GM18520 (cell line): ENCODE measurements around the gene IL21R.
"Not testable (repeated sequence)": the region's sequence is repeated elsewhere in the genome, so short reads cannot be mapped to it uniquely, and the experiment has no call there.

Source experiments
- ATAC-seq: cut with Tn5 transposase; IDR thresholded peaks from one replicate; pipeline ENCODE4 v1.9.1; 2021; ENCODE audit not compliant: unreplicated experiment

IL21R gene

DNA sequence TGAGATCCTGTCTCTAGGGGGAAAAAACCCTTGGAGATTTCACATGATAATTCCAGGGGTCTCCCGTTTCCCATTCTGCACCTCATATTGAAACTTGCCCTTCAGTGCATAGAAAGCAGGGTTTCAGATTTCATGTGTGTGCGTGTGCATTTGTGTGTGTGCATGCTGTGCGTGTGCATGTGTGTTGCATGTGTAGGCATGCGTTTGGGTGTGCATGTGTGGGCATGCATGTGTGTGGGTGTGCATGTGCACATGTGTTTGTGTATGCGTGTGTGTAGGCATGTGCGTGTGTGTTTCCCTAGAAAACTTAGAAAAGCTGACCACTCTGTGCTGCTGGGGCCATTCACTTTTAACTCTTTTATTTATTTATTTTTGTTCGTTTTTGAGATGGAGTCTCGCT, 40.0 kb downstream of the IL21R start:
- ATAC-seq: no peak

DNA sequence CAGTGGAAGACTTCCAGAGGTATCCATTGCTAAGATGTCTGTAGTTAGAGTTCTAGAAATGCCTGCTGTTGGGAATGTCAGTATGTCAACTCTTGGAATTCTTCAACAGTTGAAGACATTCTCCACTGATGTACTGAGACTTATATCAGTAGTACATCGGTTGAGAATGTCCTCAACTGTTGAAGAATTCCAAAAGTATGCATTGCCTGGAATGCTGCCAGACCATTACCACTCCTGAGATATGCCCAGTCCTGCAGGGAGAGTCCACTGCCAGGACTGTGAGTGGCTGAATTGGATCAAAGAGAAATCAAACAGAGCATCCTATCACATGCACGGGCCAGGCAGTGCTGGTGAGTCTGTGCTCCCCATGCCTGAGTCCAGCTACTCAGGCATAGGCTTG, 42.0 kb downstream of the IL21R start:
- ATAC-seq: no peak

DNA sequence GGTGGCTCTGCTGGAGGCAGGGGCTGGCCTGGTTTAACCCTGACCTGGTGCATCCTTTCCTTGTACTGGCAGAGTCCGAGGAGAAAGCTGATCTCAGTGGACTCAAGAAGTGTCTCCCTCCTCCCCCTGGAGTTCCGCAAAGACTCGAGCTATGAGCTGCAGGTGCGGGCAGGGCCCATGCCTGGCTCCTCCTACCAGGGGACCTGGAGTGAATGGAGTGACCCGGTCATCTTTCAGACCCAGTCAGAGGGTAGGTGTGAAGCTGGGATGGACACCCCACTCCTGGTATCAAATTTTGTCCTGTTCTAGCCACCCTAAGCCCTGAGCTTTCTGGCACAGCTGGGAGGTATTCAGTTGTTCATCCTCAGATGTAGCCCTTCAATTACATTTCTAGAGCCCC, 42.5 kb downstream of the IL21R start:
- ATAC-seq: no peak

DNA sequence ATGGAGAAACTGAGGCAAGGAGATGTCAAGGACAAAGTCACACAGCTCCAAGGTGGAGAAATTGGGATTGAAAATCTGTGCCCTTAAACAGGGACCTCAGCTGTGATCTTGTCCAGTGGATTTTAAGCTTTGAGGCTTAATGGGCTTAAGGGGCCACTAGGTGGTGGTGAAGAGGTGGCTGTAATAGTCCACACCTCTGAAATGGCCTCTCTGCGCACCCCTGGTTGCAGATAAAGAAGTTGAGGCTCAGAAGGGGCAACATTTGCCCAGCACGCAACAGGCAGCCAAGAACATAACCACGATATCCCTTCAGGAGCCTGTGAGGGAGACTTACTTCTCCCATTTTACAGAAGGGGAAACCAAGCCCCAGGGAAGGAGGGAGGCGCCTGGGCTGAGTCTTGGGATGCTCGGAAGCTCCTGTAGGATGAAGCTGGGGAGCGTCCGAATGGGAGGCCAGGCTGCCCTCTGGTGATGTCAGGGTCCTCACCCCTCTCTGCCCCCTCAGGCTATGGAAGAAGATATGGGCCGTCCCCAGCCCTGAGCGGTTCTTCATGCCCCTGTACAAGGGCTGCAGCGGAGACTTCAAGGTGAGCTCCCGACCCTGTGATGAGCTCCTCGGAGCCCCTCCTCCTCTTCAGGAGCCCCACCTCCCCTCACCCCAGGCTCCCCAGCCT, 43.7 kb downstream of the IL21R start:
- ATAC-seq: no peak

DNA sequence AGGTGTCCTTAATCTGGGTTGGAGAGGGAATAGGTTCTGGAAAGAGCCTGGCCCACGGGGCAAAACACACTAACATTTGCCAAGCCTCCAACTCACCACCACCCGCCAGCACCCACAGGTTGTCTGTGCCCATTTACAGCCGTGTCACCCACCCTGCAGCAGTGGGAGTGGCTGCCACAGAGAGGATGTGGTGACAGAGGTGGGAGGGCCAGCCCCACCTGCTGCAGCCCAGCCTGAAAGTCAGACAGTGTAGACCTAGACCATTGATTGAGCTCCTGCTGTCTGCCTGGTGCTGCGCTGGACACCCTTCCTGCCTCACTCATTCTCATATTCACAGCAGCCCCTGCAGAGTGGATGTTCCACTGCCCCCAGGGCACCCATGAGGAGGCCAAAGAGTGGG, 44.7 kb downstream of the IL21R start:
- no peak for ATAC-seq

DNA sequence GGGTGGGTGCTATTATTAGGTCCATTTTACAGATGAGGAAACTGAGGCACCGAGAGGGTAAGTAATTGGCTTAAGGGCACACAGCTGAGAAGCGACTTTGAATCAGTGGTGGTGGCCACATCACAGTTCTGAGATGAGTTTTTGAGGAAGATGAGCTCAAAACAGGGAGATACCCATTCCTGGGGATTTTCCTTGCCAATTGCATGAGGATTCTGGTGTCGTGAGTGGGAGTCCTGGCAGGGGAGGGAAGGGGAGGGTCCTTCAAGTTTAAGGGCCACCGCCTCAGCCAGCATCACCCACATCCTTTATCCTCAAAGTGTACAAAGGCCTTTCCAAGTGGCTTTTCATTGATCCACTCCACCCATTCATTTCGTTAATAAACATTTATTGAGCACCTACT, 45.3 kb downstream of the IL21R start:
- ATAC-seq: no peak

DNA sequence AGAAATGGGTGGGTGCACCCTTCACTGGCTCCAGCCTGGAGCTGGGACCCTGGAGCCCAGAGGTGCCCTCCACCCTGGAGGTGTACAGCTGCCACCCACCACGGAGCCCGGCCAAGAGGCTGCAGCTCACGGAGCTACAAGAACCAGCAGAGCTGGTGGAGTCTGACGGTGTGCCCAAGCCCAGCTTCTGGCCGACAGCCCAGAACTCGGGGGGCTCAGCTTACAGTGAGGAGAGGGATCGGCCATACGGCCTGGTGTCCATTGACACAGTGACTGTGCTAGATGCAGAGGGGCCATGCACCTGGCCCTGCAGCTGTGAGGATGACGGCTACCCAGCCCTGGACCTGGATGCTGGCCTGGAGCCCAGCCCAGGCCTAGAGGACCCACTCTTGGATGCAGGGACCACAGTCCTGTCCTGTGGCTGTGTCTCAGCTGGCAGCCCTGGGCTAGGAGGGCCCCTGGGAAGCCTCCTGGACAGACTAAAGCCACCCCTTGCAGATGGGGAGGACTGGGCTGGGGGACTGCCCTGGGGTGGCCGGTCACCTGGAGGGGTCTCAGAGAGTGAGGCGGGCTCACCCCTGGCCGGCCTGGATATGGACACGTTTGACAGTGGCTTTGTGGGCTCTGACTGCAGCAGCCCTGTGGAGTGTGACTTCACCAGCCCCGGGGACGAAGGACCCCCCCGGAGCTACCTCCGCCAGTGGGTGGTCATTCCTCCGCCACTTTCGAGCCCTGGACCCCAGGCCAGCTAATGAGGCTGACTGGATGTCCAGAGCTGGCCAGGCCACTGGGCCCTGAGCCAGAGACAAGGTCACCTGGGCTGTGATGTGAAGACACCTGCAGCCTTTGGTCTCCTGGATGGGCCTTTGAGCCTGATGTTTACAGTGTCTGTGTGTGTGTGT, 46.8 kb downstream of the IL21R start:
- no peak for ATAC-seq

DNA sequence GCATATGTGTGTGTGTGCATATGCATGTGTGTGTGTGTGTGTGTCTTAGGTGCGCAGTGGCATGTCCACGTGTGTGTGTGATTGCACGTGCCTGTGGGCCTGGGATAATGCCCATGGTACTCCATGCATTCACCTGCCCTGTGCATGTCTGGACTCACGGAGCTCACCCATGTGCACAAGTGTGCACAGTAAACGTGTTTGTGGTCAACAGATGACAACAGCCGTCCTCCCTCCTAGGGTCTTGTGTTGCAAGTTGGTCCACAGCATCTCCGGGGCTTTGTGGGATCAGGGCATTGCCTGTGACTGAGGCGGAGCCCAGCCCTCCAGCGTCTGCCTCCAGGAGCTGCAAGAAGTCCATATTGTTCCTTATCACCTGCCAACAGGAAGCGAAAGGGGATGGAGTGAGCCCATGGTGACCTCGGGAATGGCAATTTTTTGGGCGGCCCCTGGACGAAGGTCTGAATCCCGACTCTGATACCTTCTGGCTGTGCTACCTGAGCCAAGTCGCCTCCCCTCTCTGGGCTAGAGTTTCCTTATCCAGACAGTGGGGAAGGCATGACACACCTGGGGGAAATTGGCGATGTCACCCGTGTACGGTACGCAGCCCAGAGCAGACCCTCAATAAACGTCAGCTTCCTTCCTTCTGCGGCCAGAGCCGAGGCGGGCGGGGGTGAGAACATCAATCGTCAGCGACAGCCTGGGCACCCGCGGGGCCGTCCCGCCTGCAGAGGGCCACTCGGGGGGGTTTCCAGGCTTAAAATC, 47.6 kb downstream of the IL21R start:
- peak; percentile 33 for ATAC-seq

DNA sequence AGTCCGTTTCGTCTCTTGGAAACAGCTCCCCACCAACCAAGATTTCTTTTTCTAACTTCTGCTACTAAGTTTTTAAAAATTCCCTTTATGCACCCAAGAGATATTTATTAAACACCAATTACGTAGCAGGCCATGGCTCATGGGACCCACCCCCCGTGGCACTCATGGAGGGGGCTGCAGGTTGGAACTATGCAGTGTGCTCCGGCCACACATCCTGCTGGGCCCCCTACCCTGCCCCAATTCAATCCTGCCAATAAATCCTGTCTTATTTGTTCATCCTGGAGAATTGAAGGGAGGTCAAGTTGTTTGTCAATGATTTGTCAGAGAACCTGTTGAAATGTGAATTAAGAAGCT, 48.2 kb downstream of the IL21R start:
- ATAC-seq: peak; percentile 8

DNA sequence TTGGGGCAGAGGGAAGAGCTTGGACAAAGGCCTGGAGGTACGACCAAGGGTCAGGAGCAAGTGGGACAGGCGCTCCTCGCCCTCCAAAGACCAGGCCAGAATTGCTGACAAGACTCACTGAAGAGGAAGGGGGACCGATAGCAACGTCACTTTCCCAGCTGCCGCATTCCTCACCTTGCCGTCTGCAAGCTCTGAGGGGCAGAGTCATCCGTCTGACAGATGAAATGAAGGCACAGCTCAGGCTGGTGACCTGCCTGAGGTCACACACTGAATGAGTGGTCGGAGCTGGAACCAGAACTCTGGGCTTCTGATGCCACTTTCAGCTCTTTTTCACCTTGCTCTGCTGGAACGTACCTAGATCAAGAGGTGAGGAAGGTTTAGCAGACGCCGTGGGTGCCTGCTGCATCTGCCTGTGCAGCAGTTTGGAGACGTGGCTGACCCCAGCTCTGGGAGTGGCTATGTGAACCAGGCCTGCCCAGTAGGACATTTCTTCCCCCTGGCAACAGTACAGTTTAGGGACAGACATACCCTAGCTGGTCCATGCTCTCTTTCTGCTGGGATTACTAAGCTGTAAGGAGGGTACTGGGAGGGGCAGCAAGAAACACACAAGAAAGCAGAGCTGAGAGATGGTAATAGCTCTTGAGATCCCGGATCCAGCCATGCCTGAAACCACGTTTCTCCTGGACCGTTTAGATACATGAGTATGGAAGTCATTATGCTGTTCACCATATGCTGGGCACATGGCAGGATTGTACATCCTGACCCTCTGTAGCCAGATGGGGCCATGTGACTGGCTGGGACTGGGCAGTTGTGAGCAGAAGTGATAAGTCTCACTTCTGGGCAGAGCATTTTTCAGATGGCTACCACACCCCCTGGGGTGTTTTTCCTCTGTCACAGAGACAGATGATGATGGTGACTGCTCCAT, 50.9 kb downstream of the IL21R start:
- ATAC-seq: no peak

DNA sequence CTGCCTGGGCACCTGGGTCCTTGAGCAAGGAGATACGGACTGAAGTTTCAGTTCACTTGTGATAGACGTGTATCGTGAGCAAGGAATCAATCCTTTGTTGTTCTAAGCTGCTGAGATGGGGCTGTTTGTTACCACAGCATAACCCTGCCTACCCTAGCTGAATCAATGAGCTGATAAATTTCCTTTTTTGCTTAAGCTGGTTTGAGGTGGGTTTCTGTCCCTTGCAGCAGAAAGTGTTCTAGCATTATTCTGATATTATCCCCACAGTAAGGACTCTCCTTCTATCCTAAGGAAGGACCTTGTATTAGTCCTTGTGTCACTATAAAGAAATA, 51.5 kb downstream of the IL21R start:
- ATAC-seq: no peak

DNA sequence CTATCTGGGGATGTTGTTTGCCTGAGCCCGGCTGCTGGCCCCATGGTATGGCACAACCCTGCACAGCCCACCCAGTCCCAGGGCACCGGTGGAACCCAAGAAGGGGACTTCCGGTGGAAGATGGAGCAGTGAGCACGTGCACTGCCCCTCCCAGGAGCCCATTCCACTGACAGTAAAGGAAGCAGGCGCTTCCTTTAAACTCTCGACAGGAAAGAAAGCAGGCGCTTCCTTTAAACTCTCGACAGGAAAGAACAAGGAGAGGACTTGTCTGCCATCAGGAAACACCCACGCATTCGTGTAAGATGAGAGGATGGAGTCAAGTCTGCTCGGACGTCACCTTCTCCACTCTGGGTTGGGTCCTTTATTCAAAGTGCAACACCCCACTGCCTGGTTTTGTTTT, 53.7 kb downstream of the IL21R start:
- ATAC-seq: no peak

DNA sequence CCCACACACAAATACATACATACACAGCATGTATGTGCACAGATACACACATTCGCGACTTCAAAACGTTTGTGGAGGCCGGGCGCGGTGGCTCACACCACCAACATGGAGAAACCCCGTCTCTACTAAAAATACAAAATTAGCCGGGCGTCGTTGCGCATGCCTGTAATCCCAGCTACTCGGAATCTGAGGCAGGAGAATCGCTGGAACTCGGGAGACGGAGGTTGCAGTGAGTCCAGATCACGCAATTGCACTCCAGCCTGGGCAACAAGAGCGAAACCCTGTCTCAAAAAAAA, 55.6 kb downstream of the IL21R start:
- ATAC-seq: not testable (repeated sequence)

DNA sequence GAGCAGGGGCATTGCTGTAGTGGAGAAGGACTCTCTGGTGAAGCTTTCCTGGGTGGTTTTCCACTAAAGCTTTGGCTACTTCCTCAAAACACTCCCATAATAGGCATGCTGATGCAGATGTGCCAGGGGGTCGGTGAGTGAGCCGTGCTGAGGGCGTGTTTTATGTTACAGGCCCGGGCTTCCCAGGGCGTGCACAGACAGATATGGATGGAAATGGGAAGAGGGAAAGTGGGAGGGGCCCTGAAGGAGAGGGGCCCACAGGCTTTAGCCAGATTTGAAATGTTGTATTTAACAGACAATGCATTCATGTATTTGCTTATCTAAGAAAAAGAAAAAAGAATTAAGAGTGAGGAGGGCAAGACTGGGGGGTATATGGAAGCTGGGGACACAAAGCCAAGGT, 56.3 kb downstream of the IL21R start:
- no peak for ATAC-seq

DNA sequence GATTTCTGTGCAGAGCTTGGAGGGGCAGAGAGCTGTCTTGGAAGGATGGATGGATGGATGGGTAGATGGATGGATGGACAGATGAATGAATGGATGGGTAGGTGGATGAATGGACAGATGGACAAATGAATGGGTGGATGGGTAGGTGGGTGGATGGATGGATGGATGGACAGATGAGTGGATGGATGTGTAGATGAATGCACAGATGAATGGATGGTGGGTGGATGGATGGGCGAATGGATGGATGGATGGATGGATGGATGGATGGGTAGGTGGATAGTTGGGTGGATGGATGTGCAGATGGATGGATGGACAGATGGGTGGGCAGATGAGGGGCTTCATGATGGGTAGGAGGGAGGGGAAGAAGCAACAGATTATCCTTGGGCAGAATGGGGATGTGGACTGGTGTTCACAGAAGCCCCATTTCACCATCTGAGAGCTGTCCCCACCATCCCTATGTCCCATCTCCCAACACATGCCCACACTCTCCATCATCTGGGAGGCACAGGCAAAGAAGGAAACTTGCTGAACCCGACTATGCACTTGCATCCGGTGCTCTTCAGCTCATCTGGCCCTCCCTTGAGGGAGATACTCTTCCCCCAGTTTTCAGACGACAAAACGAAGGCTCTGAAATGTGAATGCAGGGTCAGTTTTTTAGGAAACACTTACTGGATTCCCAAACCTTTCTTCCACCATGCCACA, 57.2 kb downstream of the IL21R start:
- no peak for ATAC-seq

DNA sequence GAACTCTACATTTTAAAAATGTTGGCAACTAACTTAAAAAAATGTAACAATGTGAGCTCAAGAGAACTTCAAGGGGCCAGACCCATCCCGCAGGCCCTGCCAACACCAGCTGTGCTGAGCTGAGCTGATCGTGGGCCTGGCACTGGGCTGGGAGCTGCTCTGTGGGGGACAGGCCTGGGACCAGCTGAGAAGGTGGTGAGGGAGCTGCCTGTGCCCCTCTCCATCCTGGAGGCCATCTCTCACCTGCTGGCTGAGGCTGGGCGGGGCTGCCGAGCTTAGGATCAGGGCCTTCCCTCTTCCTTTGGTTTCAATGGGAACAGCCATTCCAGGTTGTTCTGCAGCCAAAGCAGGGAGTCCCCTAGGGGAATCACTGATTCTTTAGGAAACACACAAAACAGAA, 58.2 kb downstream of the IL21R start:
- ATAC-seq: no peak

DNA sequence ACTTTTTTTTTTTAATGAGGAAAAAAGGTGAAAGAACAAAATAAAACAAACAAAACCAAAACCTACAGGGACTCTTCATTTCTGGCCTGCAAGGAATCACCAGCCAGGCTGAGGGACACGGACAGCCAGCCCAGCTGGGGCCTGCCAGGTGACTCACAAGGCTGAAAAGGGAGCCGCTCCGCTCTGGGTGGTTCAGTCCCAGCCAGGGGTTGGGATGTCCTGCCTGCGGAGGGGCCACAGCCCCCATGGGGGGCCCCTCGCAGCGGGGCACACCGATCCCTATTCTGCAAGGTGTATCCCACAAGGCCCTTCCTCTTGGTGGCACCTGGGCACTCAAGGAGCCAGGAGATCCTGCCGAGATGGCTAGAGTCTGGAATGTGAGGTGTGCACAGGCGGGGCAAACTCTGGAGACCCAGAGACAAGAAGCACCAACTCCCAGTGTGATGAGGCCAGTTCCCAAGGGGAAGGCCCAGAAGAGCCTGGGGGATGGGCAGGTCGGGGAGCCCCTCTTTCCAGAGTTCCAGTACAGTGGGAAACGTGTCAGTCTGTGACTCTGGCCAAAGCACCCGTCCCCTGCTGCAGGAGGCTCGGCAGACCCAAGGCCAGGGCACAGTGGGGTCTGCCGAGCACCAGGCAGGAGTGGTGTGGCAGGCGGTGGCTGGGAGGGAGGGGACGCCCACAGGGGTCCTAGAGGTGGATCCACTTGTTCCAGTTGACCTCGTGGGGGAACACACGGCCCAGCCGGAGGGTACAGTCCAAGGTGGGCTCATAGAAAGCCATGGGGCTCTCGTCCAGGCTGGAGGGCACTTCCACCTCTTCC, 58.9 kb downstream of the IL21R start:
- no peak for ATAC-seq

DNA sequence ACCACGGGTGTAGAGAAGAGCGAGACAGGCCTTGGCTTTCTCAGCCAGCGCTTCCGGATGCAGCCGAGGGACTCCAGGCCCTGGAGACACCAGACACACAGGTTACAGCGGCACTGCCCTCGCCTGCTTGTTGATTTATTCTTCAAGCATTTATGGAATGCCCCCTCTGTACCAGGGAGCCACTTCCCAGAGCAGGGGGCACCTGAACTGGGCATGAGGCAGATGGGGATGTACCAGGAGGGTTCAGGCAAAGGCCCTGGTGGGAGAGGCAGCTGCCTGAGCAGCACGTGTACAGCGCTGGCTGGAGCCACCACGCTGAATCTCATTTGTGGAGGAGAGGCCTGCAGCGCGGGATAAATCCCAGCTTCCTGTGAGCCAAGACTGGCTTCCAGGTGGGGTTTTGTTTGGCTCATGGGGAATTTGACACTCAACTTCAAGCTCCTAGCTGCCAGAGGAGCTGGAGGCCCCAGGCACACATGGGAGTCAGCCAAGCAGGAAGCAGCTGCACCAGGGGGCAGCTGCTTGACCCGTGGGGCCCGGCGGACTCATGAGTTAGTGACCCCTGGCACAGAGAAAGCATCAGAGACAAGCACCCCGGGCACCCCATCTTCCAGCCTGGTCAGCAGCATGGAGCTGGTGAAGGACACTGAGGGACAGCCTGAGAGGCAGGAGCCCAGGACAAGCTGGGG, 59.7 kb downstream of the IL21R start:
- ATAC-seq: no peak

DNA sequence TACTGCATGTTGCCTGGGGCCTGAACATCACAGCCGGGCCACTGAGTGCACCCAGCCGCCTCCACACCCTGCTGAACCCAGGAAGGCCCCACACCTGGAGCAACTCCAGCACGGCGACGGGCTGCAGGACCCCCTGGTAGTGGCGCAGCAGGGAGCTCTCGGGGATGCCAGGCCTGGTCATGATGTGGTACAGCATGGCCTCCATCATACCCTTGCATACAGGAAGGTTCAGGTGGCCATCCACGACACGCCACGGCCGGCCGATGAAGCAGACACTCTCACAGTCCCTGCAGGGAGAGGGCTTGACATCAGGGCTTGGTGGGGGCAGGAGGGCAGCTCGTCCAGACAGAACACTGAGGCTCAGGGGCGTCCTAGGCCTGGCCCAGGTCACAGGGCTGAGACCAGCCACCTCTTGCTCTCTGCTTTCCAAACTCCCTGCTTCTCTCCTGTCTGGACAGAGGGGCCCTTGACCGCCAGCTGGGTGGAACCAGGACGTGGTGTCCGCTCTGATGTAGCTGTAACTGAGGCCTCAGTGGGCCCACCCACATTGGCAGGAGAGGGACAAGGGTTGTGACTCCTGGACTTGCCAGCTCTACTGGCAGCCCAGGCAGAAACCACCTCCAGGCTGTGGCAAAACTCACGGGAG, 60.3 kb downstream of the IL21R start:
- ATAC-seq: no peak
